SK-N-MC (cell line): ENCODE data around the gene SLC10A7.

ENCODE experiments used
- EZH2 ChIP-seq: fragments of 200-600 bp; sonication (generic); IDR thresholded peaks from one replicate; pipeline ENCODE4 v1.6.1; 2017; ENCODE audit warnings: antibody characterized with exemption
- FOXP2 ChIP-seq: optimal IDR thresholded peaks from 2 replicates; pipeline ENCODE3; 2011; ENCODE audit warnings: mild to moderate bottlenecking, moderate library complexity; ENCODE audit not compliant: insufficient read depth; ENCODE audit errors: extremely low read length, control extremely low read depth
- POLR2AphosphoS5 ChIP-seq: IDR thresholded peaks from 2 replicates; pipeline ENCODE4 v1.6.1; 2012; ENCODE audit warnings: mild to moderate bottlenecking, low read depth, low read length, borderline replicate concordance

DNA sequence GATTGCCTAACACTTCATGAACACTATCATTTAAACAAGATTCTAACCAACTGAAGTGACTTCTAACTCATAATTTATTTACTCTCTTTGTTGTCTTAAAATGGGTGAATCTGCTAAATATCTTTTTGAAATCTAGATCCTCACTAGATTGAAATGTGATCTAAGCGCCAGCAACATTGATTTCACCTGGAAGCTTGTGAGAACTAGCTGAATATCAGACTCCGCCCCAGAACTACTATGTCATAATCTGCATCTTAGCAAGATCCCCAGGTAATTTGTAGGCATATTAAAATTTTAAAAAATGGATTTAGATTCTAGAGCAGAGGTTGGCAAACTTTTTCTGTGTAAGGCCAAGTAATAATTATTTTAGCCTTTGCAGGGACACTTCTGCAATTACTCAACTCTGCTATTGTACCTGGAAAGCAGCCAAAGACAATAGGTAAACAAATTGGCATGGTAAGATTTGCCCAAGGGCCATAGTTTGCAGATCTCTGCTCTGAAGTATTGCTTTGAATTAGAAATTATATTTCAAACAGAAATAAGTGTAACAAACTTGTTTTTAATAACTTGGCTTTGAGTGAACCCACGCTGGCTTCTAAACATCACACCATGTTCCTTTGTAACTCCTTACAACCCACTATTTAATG lies 185.9 kb downstream of the SLC10A7 start:
- no peak for TF ChIP-seq POLR2AphosphoS5
- TF ChIP-seq EZH2: no peak
- no peak for TF ChIP-seq FOXP2
